PC-9 (cell line): ENCODE measurements around the gene CDH12. TPM values are rescaled to one million over a fixed set of nuclear protein-coding genes. Genes with fewer than 3 reads are reported as not detected.
A peak's percentile ranks its signal among the peaks of the same experiment; 100 is the strongest.
"Not testable (repeated sequence)": the region's sequence is repeated elsewhere in the genome, so short reads cannot be mapped to it uniquely, and the experiment has no call there.

Source experiments
- BruUV-seq: library from RNA; stranded (reverse); fragments of 400-500 nt; replicated peaks from 2 replicates; lab custom pipeline; 2021; lab: Mats Ljungman, UMichigan
- CTCF ChIA-PET: fragments of 300-600 bp; sonication (Branson Sonifier 250); formaldehyde crosslinking; loops from one replicate; lab custom pipeline; 2022; ENCODE audit warnings: antibody characterized with exemption; lab: Charles Lee
- POLR2A ChIA-PET: fragments of 300-600 bp; sonication (Branson Sonifier 250); formaldehyde crosslinking; loops from one replicate; lab custom pipeline; 2022; ENCODE audit warnings: antibody characterized with exemption; ENCODE audit not compliant: unreplicated experiment; lab: Charles Lee
- DNase-seq, 2 experiments: peaks; one replicate each; pipeline versions ENCODE4 v3.0.0 to v3.0.0-alpha.2; 2015 to 2022; ENCODE audit warnings: mixed read lengths in 1 of 2
- H2AFZ ChIP-seq: fragments of 200-600 bp; sonication (generic); 2 replicates; pipeline ENCODE4 v1.8.1; 2017; ENCODE audit warnings: antibody characterized with exemption
- H3F3A ChIP-seq: fragments of 200-600 bp; sonication (generic); 2 replicates; pipeline ENCODE4 v1.8.1; 2017; ENCODE audit warnings: antibody characterized with exemption, mild to moderate bottlenecking, low read depth; ENCODE audit not compliant: insufficient read depth
- H3K27ac ChIP-seq: fragments of 200-600 bp; sonication (generic); 2 replicates; pipeline ENCODE4 v1.6.1; 2016; ENCODE audit warnings: mixed run types
- H3K27me3 ChIP-seq: fragments of 200-600 bp; sonication (generic); 2 replicates; pipeline ENCODE4 v1.6.1; 2016; ENCODE audit warnings: low read depth, mixed run types; ENCODE audit not compliant: insufficient read depth
- H3K36me3 ChIP-seq: fragments of 200-600 bp; sonication (generic); 2 replicates; pipeline ENCODE4 v1.6.1; 2016; ENCODE audit warnings: low read depth, mixed run types
- H3K4me1 ChIP-seq: fragments of 200-600 bp; sonication (generic); replicated peaks from 2 replicates; pipeline ENCODE4 v1.6.1; 2016; ENCODE audit warnings: mixed run types; ENCODE audit not compliant: insufficient read depth
- H3K4me2 ChIP-seq: fragments of 200-600 bp; sonication (generic); 2 replicates; pipeline ENCODE4 v1.6.1; 2017; ENCODE audit warnings: mixed run types
- H3K4me3 ChIP-seq: fragments of 200-600 bp; sonication (generic); 2 replicates; pipeline ENCODE4 v1.6.1; 2016; ENCODE audit warnings: mixed run types
- H3K79me2 ChIP-seq: fragments of 200-600 bp; sonication (generic); 2 replicates; pipeline ENCODE4 v1.6.1; 2017; ENCODE audit warnings: low read depth, mixed run types
- H3K9me2 ChIP-seq: fragments of 200-600 bp; sonication (generic); 2 replicates; pipeline ENCODE4 v1.8.1; 2017; ENCODE audit warnings: mild to moderate bottlenecking; ENCODE audit not compliant: insufficient read depth
- H3K9me3 ChIP-seq: fragments of 200-600 bp; sonication (generic); 2 replicates; pipeline ENCODE4 v1.8.1; 2016; ENCODE audit warnings: low read depth; ENCODE audit not compliant: insufficient read depth
- H4K20me1 ChIP-seq: fragments of 200-600 bp; sonication (generic); 2 replicates; pipeline ENCODE4 v1.8.1; 2017; ENCODE audit not compliant: insufficient read depth
- CTCF ChIP-seq: fragments of 200-600 bp; sonication (generic); conservative IDR thresholded peaks from 2 replicates; pipeline ENCODE4 v1.6.1; 2017; ENCODE audit warnings: mixed run types, antibody characterized with exemption, mild to moderate bottlenecking, moderate library complexity
- EZH2 ChIP-seq: fragments of 200-600 bp; sonication (generic); IDR thresholded peaks from 2 replicates; pipeline ENCODE4 v1.8.0; 2017; ENCODE audit warnings: antibody characterized with exemption, low read depth
- intact Hi-C: fragments of 100-400 bp; cut with micrococcal nuclease; formaldehyde crosslinking; loops from one replicate; pipeline ENCODE4 v1.10.0; 2022; ENCODE audit not compliant: unreplicated experiment
- total RNA-seq: library from RNA; stranded (reverse); gene quantifications from 2 replicates; pipeline ENCODE4 v1.2.3, GENCODE V29; 2021

The CDH12 gene
- total RNA-seq, 1 experiment from 2014 or later: not detected

GRCh38 chr5:22154779-22155178 lies 698.4 kb downstream of the CDH12 start:
- H3K9me3 ChIP-seq, POLR2A ChIA-PET, H3K27ac ChIP-seq, H4K20me1 ChIP-seq, H3K4me1 ChIP-seq, H3K79me2 ChIP-seq, H3K4me2 ChIP-seq, H3K36me3 ChIP-seq, intact Hi-C loops, H3K27me3 ChIP-seq, H3K4me3 ChIP-seq, H3F3A ChIP-seq, H2AFZ ChIP-seq, H3K9me2 ChIP-seq, CTCF ChIA-PET, BruUV-seq, DNase-seq: not testable (repeated sequence)

- H3K27me3 ChIP-seq, DNase-seq, H3K4me1 ChIP-seq, H4K20me1 ChIP-seq, H3K36me3 ChIP-seq, H3F3A ChIP-seq, intact Hi-C loops, H3K9me2 ChIP-seq, H3K9me3 ChIP-seq, H3K4me3 ChIP-seq, POLR2A ChIA-PET, H3K79me2 ChIP-seq, H3K4me2 ChIP-seq, CTCF ChIA-PET, BruUV-seq, H3K27ac ChIP-seq: not testable (repeated sequence)
- H2AFZ ChIP-seq: 0 out of 2 replicates have a peak overlapping the region, but pooled peaks have one; percentile 48
These were observed 701.3 kb downstream of the CDH12 start for GRCh38 chr5:22151801-22152200.

- H3K4me1 ChIP-seq, H3K4me3 ChIP-seq, H3K9me2 ChIP-seq, H3K27me3 ChIP-seq, H3K36me3 ChIP-seq, H3K27ac ChIP-seq, H3K79me2 ChIP-seq, POLR2A ChIA-PET, BruUV-seq, CTCF ChIA-PET, H4K20me1 ChIP-seq, H2AFZ ChIP-seq, H3F3A ChIP-seq, intact Hi-C loops, H3K9me3 ChIP-seq, DNase-seq, H3K4me2 ChIP-seq: not testable (repeated sequence)
These were observed 712.7 kb downstream of the CDH12 start for GRCh38 chr5:22140418-22140817.

GRCh38 chr5:22139662-22140300 lies 713.4 kb downstream of the CDH12 start:
- intact Hi-C loops, BruUV-seq, POLR2A ChIA-PET: not testable (repeated sequence)

GRCh38 chr5:22111320-22111719 lies 741.8 kb downstream of the CDH12 start:
- H3K9me2 ChIP-seq: no peaks in the 10 kb centered on the region
- ChIA-PET POLR2A (no interaction called here), CTCF (no interaction called here)
- H3K79me2 ChIP-seq: no peaks in the 10 kb centered on the region
- H3K9me3 ChIP-seq: no peaks in the 10 kb centered on the region
- H4K20me1 ChIP-seq: no peaks in the 10 kb centered on the region
- no peaks in the 10 kb centered on the region for H3K27me3 ChIP-seq
- H3F3A ChIP-seq: no peaks in the 10 kb centered on the region
- H2AFZ ChIP-seq: no peak overlapping the region
- no peaks in the 10 kb centered on the region for H3K4me1 ChIP-seq
- no TSS peak for BruUV-seq
- no peak overlapping the region for H3K27ac ChIP-seq
- H3K4me2 ChIP-seq: no peak overlapping the region
- intact Hi-C loops: no loop called here
- H3K36me3 ChIP-seq: no peaks in the 10 kb centered on the region
- no peak for TF ChIP-seq EZH2
- TF ChIP-seq CTCF: no peak
- no peak for DNase-seq
- H3K4me3 ChIP-seq: no peak overlapping the region

More at GRCh38 chr5:22139662-22140300, 713.4 kb downstream of the CDH12 start:
- H3K36me3 ChIP-seq, DNase-seq, CTCF ChIA-PET, H3F3A ChIP-seq, H3K79me2 ChIP-seq, H2AFZ ChIP-seq, H3K4me3 ChIP-seq, H3K4me2 ChIP-seq, H3K27me3 ChIP-seq, H3K4me1 ChIP-seq, H4K20me1 ChIP-seq, H3K9me3 ChIP-seq, H3K9me2 ChIP-seq, H3K27ac ChIP-seq: not testable (repeated sequence)
